Activated CD8-positive, alpha-beta T cell treated with anti-CD3 and anti-CD28 coated beads for 36 hours (primary cell): ENCODE data around the gene PBLD. TPM values are rescaled to one million over a fixed set of nuclear protein-coding genes. Genes with fewer than 3 reads are reported as not detected.

ENCODE experiments used
- ATAC-seq: fragments of 200-7000 bp; cut with Tn5 transposase; one replicate; pipeline ENCODE4 v1.10.0; 2021; ENCODE audit warnings: mild to moderate bottlenecking, moderate library complexity
- CTCF ChIA-PET: fragments of 350-600 bp; sonication (Branson Sonifier 250); formaldehyde crosslinking; loops from one replicate; lab custom pipeline; 2021; ENCODE audit warnings: antibody characterized with exemption; lab: Charles Lee
- POLR2A ChIA-PET: fragments of 350-600 bp; sonication (Branson Sonifier 250); formaldehyde crosslinking; loops from one replicate; lab custom pipeline; 2021; ENCODE audit warnings: antibody characterized with exemption; lab: Charles Lee
- DNase-seq: peaks from one replicate; pipeline ENCODE4 v3.0.0-alpha.2; 2020
- H3K27ac Mint-ChIP-seq: one replicate; pipeline ENCODE4 v1.8.0; 2021; ENCODE audit warnings: mild to moderate bottlenecking, mixed read lengths
- H3K27me3 Mint-ChIP-seq: one replicate; pipeline ENCODE4 v1.8.0; 2021; ENCODE audit warnings: mixed read lengths
- H3K36me3 Mint-ChIP-seq: one replicate; pipeline ENCODE4 v1.8.0; 2021; ENCODE audit warnings: low read depth, mixed read lengths
- H3K4me1 Mint-ChIP-seq: one replicate; pipeline ENCODE4 v1.8.0; 2021; ENCODE audit warnings: low read depth, mixed read lengths
- H3K4me3 Mint-ChIP-seq: one replicate; pipeline ENCODE4 v1.8.0; 2021; ENCODE audit warnings: mild to moderate bottlenecking, moderate library complexity, mixed read lengths
- H3K9me3 Mint-ChIP-seq: one replicate; pipeline ENCODE4 v1.8.0; 2021; ENCODE audit warnings: mixed read lengths
- CTCF ChIP-seq: fragments of 200-600 bp; IDR thresholded peaks from one replicate; pipeline ENCODE4 v1.8.0; 2022; ENCODE audit warnings: antibody characterized with exemption, mild to moderate bottlenecking
- intact Hi-C: fragments of 100-400 bp; cut with micrococcal nuclease; formaldehyde crosslinking; loops from one replicate; pipeline ENCODE4 v1.10.0; 2022
- total RNA-seq, 2 experiments: library from RNA; stranded (reverse); gene quantifications; one replicate each; pipeline ENCODE4 v1.2.3, GENCODE V29; 2021

The PBLD gene
- total RNA-seq, 2 experiments from 2014 or later: 0.77 to 0.85 TPM

GRCh38 chr10:68346774-68347173, 14.0 kb upstream of the PBLD start:
- ChIA-PET CTCF (interaction anchor here (0.8 to 4.4 kb wide), 6 partner anchors 8 to 133 kb away, joined by 3 to 53 read pairs (median 14); partner anchors contain the start of genes HNRNPH3 and PBLD), POLR2A (interaction anchor here (0.6 to 3.7 kb wide), 3 partner anchors 13 to 368 kb away, joined by 3 to 26 read pairs (median 3); partner anchors contain the start of genes HNRNPH3 and PBLD)

GRCh38 chr10:68345621-68346020, 12.9 kb upstream of the PBLD start:
- Mint-ChIP-seq H3K9me3 (no peaks in the 10 kb centered on the region), H3K36me3 (peaks cover 42% of the 10 kb centered on the region), H3K27me3 (no peaks in the 10 kb centered on the region), H3K4me1 (peaks cover 28% of the 10 kb centered on the region), H3K4me3 (no peak overlapping the region), H3K27ac (peak overlapping the region; percentile 58)
- ChIA-PET CTCF (interaction anchor here (1.0 to 1.1 kb wide), 2 partner anchors 132 to 490 kb away, joined by 3 read pairs; no protein-coding TSS in a partner anchor), POLR2A (interaction anchor here (5.5 kb wide), 1 partner anchor 13 kb away, joined by 44 read pairs; the partner anchor contains the start of genes HNRNPH3 and PBLD)
- intact Hi-C loops: loop anchor here (5.0 kb wide), 2 partner anchors 113 to 133 kb away; partner anchors contain the start of gene ATOH7
- no peak for TF ChIP-seq CTCF
- ATAC-seq: no peak
- DNase-seq: no peak

More at GRCh38 chr10:68346774-68347173, 14.0 kb upstream of the PBLD start:
- DNase-seq (no peak), ATAC-seq (peak; percentile 24)
- Mint-ChIP-seq H3K4me3 (no peak overlapping the region), H3K9me3 (no peaks in the 10 kb centered on the region), H3K27ac (peak overlapping the region; percentile 69), H3K4me1 (peaks cover 16% of the 10 kb centered on the region), H3K36me3 (peaks cover 32% of the 10 kb centered on the region), H3K27me3 (no peaks in the 10 kb centered on the region)
- intact Hi-C loops: loop anchor here (5.0 kb wide), 2 partner anchors 114 to 134 kb away; partner anchors contain the start of gene ATOH7
- TF ChIP-seq CTCF: no peak

GRCh38 chr10:68342909-68343516, 10.3 kb upstream of the PBLD start:
- POLR2A ChIA-PET: interaction anchor here (5.5 kb wide), 1 partner anchor 11 kb away, joined by 44 read pairs; the partner anchor contains the start of genes HNRNPH3 and PBLD
- Mint-ChIP-seq H3K27ac (peak overlapping the region; percentile 19), H3K27me3 (no peaks in the 10 kb centered on the region), H3K4me3 (no peak overlapping the region), H3K4me1 (peaks cover 38% of the 10 kb centered on the region), H3K9me3 (no peaks in the 10 kb centered on the region), H3K36me3 (peaks cover 59% of the 10 kb centered on the region)
- no peak for TF ChIP-seq CTCF
- CTCF ChIA-PET: interaction anchor here (0.9 to 1.3 kb wide), 2 partner anchors 9 to 130 kb away, joined by 5 read pairs; no protein-coding TSS in a partner anchor
- ATAC-seq (peak; percentile 30), DNase-seq (peak; percentile 13)
- intact Hi-C loops: no loop called here

GRCh38 chr10:68340358-68341080, 7.8 kb upstream of the PBLD start:
- H3K9me3 Mint-ChIP-seq: no peaks in the 10 kb centered on the region
- ChIA-PET CTCF (interaction anchor here (1.0 to 3.2 kb wide), 3 partner anchors 8 to 11 kb away, joined by 3 to 19 read pairs (median 3); partner anchors contain the start of gene HNRNPH3), POLR2A (interaction anchor here (5.5 kb wide), 1 partner anchor 8 kb away, joined by 44 read pairs; the partner anchor contains the start of genes HNRNPH3 and PBLD)
- no peaks in the 10 kb centered on the region for H3K27me3 Mint-ChIP-seq
- ATAC-seq: no peak
- H3K4me1 Mint-ChIP-seq: peaks cover 51% of the 10 kb centered on the region
- no peak for TF ChIP-seq CTCF
- DNase-seq: no peak
- H3K36me3 Mint-ChIP-seq: peaks cover 72% of the 10 kb centered on the region
- no peak overlapping the region for H3K4me3 Mint-ChIP-seq
- intact Hi-C loops: no loop called here
- peak overlapping the region; percentile 46 for H3K27ac Mint-ChIP-seq
